Measurements from ENCODE around the gene TSR3. TPM values are rescaled to one million over a fixed set of nuclear protein-coding genes. Genes with fewer than 3 reads are reported as not detected.

Gene TSR3
- total and polyA plus RNA-seq, 10 donors: 31.1 to 73.1 (median 47.2) TPM

DNA sequence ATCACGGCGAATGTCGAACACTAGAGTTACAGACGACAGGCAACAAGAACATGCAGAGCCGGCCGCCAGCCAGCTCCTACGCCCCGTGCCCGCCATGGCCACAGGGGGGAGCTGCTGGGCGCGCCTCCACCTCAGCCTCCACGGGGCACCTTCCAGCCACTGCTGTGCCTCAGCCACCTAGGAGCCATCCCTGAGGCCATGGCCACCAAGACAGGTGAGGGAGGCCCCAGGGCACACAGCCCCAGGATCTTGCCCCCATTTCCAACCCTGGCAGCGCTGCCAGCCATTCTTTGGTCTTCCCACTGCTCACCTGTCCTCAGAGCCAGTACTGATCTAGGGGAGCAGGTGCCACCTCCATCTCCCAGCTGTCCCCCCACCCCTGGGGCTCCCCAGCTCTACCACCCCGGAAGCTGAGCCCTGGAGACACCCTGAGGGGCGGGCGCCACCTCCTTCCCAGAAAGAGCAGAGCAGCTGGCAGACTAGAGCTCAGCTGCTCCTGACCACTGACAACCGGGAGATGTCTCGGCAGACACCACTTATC is 11.9 kb upstream of the TSR3 start:
- H3K4me3 ChIP-seq: no peak overlapping the region
- 46 to 66% (median 50%) methylated on average over 10 to 18 of the region's 18 CpGs for whole genome bisulfite sequencing, 5 donors
- H3K4me1 ChIP-seq: peaks cover 0 to 18% (median 7%) of the 10 kb centered on the region in 6 donors
- intact Hi-C loops (cut with DNase I; ENCODE audit: low total_unique reads): no loop called here
- peak; percentile 93 for DNase-seq
- H3K27me3 ChIP-seq (replicated peaks in 1 of 7): no peaks in the 10 kb centered on the region
- no peaks in the 10 kb centered on the region for H3K9me3 ChIP-seq
- TF ChIP-seq, protein P1, sequence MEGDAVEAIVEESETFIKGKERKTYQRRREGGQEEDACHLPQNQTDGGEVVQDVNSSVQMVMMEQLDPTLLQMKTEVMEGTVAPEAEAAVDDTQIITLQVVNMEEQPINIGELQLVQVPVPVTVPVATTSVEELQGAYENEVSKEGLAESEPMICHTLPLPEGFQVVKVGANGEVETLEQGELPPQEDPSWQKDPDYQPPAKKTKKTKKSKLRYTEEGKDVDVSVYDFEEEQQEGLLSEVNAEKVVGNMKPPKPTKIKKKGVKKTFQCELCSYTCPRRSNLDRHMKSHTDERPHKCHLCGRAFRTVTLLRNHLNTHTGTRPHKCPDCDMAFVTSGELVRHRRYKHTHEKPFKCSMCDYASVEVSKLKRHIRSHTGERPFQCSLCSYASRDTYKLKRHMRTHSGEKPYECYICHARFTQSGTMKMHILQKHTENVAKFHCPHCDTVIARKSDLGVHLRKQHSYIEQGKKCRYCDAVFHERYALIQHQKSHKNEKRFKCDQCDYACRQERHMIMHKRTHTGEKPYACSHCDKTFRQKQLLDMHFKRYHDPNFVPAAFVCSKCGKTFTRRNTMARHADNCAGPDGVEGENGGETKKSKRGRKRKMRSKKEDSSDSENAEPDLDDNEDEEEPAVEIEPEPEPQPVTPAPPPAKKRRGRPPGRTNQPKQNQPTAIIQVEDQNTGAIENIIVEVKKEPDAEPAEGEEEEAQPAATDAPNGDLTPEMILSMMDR (IDR thresholded peaks at IDR 0.05 in 8 of 11, conservative IDR thresholded peaks at IDR 0.05 in 3 of 11): peak; percentile 57 to 91 (median 82)
- TF ChIP-seq POLR2AphosphoS5 (IDR thresholded peaks at IDR 0.05) (peak; percentile 48 to 81 (median 56)), POLR2A (IDR thresholded peaks at IDR 0.05) (no peak)
- H3K27ac ChIP-seq: peak overlapping the region in 3 of 8 donors; percentile 6 to 36 (median 10)
- peaks cover 3 to 98% (median 74%) of the 10 kb centered on the region in 6 donors for H3K36me3 ChIP-seq

DNA sequence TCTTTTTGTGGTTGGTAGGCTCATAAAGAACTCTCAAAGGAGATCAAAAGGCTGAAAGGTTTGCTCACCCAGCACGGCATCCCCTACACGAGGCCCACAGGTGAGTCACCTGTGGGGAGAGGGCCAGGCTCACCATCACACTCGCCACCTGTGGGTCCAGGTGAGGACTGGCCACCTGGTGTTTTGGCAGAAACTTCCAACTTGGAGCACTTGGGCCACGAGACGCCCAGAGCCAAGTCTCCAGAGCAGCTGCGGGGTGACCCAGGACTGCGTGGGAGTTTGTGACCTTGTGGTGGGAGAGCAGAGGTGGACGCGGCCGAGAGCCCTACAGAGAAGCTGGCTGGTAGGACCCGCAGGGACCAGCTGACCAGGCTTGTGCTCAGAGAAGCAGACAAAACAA is 11.1 kb upstream of the TSR3 start:
- H3K9me3 ChIP-seq: no peaks in the 10 kb centered on the region
- H3K27me3 ChIP-seq (replicated peaks in 1 of 7): no peaks in the 10 kb centered on the region
- DNase-seq: no peak
- no peak overlapping the region for H3K4me3 ChIP-seq
- H3K36me3 ChIP-seq: peaks cover 3 to 100% (median 72%) of the 10 kb centered on the region in 6 donors
- 74 to 89% (median 88%) methylated on average over 10 to 11 of the region's 11 CpGs for WGBS, 5 donors
- TF ChIP-seq POLR2A (IDR thresholded peaks at IDR 0.05) (no peak), POLR2AphosphoS5 (IDR thresholded peaks at IDR 0.05) (no peak)
- TF ChIP-seq, protein P1 (IDR thresholded peaks at IDR 0.05 in 8 of 11, conservative IDR thresholded peaks at IDR 0.05 in 3 of 11): no peak
- no peak overlapping the region for H3K27ac ChIP-seq
- intact Hi-C loops (cut with DNase I; ENCODE audit: low total_unique reads): no loop called here
- H3K4me1 ChIP-seq: peaks cover 0 to 26% (median 12%) of the 10 kb centered on the region in 6 donors

DNA sequence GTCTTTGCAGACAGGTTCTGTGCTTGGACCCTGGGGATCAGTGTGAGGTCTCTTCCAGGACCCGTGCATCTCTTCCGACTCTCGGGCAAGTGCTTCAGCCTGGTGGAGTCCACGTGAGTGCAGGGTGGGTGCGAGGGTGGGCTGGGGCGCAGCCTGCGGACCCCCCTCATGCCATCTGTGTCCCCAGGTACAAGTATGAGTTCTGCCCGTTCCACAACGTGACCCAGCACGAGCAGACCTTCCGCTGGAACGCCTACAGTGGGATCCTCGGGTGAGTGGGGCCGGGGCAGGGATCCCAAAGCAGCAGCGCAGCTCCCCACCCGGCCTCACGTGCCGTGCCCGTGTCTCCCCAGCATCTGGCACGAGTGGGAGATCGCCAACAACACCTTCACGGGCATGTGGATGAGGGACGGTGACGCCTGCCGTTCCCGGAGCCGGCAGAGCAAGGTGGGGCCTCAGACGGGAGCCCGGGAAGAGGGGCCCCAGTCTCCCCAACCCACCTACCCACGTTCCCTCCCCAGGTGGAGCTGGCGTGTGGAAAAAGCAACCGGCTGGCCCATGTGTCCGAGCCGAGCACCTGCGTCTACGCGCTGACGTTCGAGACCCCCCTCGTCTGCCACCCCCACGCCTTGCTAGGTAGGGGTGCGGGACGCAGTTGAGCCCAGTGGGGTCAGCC is 10.1 kb upstream of the TSR3 start:
- H3K4me3 ChIP-seq: no peak overlapping the region
- intact Hi-C loops (cut with DNase I; ENCODE audit: low total_unique reads): no loop called here
- no peak overlapping the region for H3K27ac ChIP-seq
- no peaks in the 10 kb centered on the region for H3K9me3 ChIP-seq
- DNase-seq: peak; percentile 70
- peaks cover 0 to 34% (median 18%) of the 10 kb centered on the region in 6 donors for H3K4me1 ChIP-seq
- WGBS, 5 donors: 92 to 96% (median 95%) methylated on average over 29 to 43 of the region's 43 CpGs
- no peaks in the 10 kb centered on the region for H3K27me3 ChIP-seq (replicated peaks in 1 of 7)
- peaks cover 3 to 93% (median 65%) of the 10 kb centered on the region in 6 donors for H3K36me3 ChIP-seq
- TF ChIP-seq POLR2A (IDR thresholded peaks at IDR 0.05) (no peak), POLR2AphosphoS5 (IDR thresholded peaks at IDR 0.05) (peak in 1 of 3 donors; percentile 63)
- TF ChIP-seq, protein P1 (IDR thresholded peaks at IDR 0.05 in 8 of 11, conservative IDR thresholded peaks at IDR 0.05 in 3 of 11): no peak

DNA sequence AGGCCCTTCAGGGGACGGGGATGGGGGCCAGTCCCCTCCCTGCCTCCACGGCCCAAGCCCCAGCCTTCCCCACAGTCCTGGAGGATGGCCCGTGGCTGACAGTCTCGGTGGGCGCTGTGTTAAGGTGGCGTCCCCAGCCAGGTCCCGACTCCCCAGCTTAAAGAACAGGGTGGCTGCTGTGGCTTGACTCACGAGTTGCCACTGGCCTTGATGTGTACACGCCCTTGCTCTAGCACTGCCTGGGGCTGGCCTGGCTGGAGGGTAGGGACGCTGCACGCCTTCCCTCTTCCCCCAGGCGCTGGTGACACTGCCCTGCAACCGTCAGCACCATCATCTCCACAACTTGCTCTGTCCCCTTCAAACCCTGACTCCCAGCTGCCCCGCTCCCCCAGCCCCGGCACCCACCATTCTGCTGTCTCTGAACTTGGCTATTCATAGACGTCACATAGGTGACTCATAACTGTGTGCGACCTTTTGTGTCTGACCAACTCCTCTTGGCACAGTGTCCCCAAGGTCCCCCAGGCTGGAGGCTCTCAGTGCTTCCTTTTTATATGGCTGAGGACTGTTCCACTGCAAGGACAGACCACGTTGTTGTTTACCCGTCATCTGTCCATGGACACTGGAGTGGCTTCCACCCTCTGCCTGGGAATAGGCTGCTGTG is 6.4 kb upstream of the TSR3 start:
- Histone ChIP-seq H3K27ac (peak overlapping the region; percentile 63 to 85 (median 72)), H3K4me1 (peaks cover 0 to 62% (median 45%) of the 10 kb centered on the region in 6 donors), H3K9me3 (no peaks in the 10 kb centered on the region), H3K36me3 (peaks cover 3 to 56% (median 30%) of the 10 kb centered on the region in 6 donors), H3K4me3 (peak overlapping the region in 1 of 8 donors; percentile 21), H3K27me3 (replicated peaks in 1 of 7) (no peaks in the 10 kb centered on the region)
- peak; percentile 69 for DNase-seq
- TF ChIP-seq POLR2A (IDR thresholded peaks at IDR 0.05) (no peak), POLR2AphosphoS5 (IDR thresholded peaks at IDR 0.05) (peak; percentile 59 to 73 (median 62))
- TF ChIP-seq, protein P1 (IDR thresholded peaks at IDR 0.05 in 8 of 11, conservative IDR thresholded peaks at IDR 0.05 in 3 of 11): no peak
- intact Hi-C loops (cut with DNase I; ENCODE audit: low total_unique reads): no loop called here
- 69 to 83% (median 78%) methylated on average over 19 of the region's 19 CpGs for WGBS, 5 donors

Measured in spleen (tissue), 11 donors.